NCI-H524 treated with DMSO at 0.1 percent for 48 hours (cell line): Measurements from ENCODE around the gene STX8.
"Not testable (repeated sequence)": the region's sequence is repeated elsewhere in the genome, so short reads cannot be mapped to it uniquely, and the experiment has no call there.

Experiments used
- DNase-seq: peaks from one replicate; lab custom pipeline; 2025; lab: John Stamatoyannopoulos, UW

STX8 gene

DNA sequence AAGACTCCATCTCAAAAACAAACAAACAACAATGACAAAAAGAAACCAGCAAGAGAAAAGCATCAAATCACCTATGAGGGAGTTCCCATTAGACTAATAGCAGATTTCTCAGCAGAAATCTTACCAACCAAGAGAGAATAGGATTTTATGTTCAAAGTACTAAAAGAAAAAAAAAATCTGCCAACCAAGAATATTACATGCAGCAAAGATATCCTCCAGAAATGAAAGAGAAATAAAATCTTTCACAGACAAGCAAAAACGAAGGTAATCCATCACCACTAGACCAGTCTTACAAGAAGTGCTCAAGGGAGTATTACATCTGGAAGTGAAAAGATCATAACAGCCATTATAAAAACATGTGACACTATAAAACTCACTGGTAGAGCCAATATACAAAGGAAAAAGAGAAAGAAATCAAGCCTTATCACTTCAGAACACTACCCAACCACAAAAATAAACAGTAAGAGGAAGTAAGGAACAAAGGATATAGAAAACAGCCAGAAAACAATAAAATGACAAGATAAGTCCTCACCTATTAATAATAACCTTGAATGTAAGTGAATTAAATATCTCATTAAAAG is 66.3 kb downstream of the STX8 start:
- DNase-seq = no peak

GRCh38 chr17:9499041-9499440 is 76.6 kb downstream of the STX8 start:
- DNase-seq = no peak

DNA sequence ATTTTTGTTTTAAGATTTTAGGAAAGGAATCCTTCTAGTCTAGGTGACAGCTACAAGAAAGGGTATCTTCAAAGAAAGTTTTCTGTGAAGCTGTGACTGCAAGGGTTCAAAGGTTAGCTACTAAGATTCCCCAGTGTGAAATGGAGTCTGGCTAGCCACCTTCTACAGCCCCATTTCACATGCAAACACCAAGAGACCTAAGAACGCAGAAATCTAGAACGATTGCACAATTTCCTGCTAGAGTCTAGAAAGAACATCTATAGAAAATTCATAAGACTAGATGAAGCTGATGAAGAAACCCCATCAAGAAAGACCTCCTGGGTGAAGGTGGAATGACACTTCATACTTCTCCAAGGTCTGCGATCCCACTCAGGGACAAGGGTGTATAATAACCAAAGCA is 77.1 kb downstream of the STX8 start:
- no peak for DNase-seq

DNA sequence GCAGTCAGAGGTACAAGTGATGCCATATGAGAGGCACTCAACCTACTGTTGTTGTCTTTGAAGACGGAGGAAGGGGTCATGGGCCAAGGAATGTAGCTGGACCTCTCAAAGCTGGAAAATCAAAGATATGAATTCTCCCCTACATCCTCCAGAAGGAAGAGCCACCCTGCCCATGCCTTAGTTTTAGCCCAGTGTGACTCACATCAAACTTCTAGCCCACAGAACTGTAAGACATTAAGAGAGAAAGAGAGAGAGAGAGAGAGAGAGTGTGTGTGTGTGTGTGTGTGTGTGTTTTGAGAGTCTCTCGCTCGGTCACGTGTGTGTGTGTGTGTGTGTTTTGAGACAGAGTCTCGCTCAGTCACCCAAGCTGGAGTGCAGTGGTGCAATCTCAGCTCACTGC is 87.1 kb downstream of the STX8 start:
- DNase-seq = no peak

DNA sequence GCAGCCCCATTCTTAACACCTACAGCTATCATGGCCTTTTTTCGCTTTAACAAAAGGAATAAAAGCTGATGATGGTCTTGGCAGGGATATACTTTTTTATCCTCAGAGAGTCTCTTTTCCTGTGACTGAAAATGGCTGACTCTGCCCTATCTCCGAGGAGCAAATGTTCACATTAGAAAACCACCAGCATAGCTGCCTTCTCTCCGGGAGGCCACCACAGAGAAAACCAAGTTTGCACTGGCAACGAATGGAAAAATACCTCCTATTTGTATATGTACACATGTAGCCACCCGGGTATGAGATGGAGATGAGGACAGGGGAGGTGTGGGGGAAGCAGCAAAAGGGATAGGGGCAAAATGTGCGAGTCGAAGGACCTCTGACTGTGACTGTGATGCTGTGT is 88.2 kb downstream of the STX8 start:
- no peak for DNase-seq

- DNase-seq = no peak
Measured at GRCh38 chr17:9484789-9485188, 90.8 kb downstream of the STX8 start.

- no peak for DNase-seq
Measured at GRCh38 chr17:9479964-9480363, 95.7 kb downstream of the STX8 start.

DNA sequence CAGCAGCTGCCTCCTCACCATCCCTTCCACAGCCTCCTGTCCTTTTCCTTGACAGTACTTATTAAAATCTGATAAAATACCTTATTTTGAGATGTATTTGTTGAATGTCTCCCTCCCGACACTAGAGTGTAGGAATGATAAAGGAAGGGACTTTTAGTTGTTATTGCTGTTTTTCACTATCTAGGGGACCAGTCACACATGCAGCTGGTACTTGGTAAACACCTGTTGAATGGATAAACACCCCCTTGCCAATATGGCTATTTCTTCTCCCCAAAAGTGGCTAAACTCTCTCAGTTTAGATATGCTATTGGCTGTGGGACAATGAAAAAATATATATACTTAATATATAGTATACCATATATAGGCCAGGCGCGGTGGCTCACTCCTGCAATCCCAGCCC is 96.7 kb downstream of the STX8 start:
- DNase-seq = no peak

GRCh38 chr17:9475101-9475658 is 100.4 kb downstream of the STX8 start:
- no peak for DNase-seq

GRCh38 chr17:9473711-9474110 is 101.9 kb downstream of the STX8 start:
- no peak for DNase-seq

GRCh38 chr17:9472541-9472940 is 103.1 kb downstream of the STX8 start:
- no peak for DNase-seq

GRCh38 chr17:9472094-9472493 is 103.5 kb downstream of the STX8 start:
- DNase-seq = no peak

GRCh38 chr17:9470171-9470570 is 105.4 kb downstream of the STX8 start:
- DNase-seq = no peak

- DNase-seq = no peak
Measured at GRCh38 chr17:9468937-9469336, 106.7 kb downstream of the STX8 start.

DNA sequence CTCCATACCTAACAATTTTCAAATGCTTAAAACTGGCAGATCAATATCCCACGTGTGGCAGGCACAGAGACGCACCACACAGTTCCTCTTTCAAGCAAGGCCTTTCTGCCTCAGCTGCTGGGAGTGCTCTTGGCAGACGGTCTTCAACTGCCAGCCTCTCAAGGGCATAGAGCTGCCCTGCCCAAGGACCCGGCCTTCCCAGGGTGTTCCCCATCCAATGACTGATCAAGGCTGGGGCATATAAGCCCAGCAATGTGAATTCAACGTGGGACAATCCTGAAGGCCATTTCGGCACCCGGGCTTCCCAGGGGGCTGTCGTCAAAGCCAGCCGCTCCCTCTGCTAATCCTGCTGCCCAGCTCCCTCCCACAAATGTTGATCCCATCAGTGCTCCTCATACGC is 107.1 kb downstream of the STX8 start:
- no peak for DNase-seq

DNA sequence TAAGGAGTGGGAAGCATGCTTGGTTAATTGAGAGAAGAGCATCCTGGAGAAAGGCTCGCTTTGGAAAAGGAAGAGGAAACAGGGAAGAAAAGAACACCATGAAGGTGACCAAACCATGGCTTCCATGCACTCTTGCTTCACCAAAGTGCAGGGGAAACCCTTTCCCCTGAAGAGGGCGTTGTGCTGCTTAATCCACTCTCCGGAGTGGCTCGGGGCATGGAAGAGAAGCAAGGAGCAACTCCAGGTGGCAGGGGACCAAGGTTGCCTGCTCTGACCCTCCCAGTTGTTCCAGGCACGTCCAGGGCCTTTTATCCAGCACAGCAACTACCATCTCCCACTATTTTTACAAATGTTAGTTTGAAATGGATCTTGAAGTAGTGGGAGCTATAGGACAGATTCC is 108.1 kb downstream of the STX8 start:
- DNase-seq = no peak

DNA sequence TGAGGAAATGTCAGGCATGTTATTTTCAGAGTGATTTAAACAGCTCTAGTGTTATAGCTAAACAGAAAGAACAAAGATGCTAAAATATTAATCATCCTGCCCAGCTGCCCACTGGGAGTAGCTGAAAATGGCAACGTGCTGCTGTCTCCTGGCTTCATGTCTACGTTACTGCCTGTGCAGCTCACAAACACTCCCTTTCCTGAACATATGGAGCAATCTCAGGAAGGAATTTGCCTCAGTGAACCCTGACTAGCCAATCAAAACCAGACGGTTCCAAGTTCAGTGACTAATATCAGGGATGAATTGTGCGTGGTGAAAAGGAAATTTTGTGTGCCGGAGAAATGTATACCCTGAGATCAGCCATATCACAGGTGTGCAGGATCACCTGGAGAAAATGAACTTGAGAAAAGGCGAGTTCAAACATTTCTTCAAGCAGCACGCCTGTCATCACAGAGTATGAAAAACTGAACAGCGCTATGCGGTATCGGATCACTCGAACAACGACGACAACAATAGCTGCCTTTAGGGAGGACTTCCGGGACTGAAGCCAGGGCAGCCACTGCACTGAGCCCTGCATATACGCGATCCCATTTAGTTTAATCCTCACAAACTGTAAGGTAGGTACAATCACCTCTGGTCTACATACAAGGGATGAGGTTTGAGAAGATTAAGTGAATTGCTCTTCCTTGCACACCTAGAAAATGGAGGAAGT is 110.3 kb downstream of the STX8 start:
- no peak for DNase-seq

DNA sequence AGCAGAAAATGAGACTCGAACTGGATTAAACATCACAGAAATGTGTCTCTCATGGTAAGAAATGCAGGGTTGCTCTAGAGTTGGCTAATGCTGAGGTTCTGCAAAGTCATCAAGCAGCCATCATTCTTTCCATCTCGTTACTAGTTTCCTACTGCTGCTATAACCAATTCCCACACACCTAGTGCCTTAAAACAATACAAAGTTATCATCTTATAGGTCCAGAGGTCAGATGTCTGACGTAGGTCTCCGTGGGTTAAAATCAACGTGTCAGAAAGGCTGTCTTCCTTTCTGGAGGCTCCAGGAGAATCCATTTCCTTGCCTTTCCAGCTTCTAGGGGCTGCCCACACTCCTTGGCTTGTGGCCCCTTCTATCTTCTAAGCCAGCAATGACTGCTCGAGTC is 118.6 kb downstream of the STX8 start:
- no peak for DNase-seq

- no peak for DNase-seq
Measured at GRCh38 chr17:9456330-9456729, 119.3 kb downstream of the STX8 start.

DNA sequence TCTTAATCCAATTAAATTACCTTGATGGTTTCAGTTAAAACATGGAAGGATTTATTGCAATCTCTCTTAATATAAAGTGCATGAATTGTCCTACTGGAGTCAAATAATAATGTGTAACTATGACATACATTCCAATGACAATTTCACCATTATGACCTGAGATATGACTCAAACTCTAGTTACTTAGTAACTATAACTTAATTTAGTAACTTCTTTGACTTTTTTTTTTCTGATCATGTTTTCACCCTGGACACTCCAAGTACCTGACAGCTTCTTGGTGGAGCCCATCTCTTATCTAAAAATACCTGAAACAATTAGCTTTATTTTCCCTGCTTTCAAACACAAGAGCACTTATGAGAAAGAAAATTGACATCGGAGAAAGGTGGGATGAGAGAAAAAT is 123.7 kb downstream of the STX8 start:
- no peak for DNase-seq

GRCh38 chr17:9447298-9447697 is 128.3 kb downstream of the STX8 start:
- DNase-seq = not testable (repeated sequence)

GRCh38 chr17:9446528-9446927 is 129.1 kb downstream of the STX8 start:
- DNase-seq = no peak

- DNase-seq = no peak
Measured at GRCh38 chr17:9445424-9445823, 130.2 kb downstream of the STX8 start.

GRCh38 chr17:9444687-9445086 is 130.9 kb downstream of the STX8 start:
- DNase-seq = no peak
